Spleen (tissue), 7 donors: Measurements from ENCODE around the gene PRKCA.

Experiments
- POLR2A ChIP-seq, 3 donors: fragments of 450-650 bp; IDR thresholded peaks; one replicate each; pipeline ENCODE4 v1.5.1; 2017; ENCODE audit warnings: antibody characterized with exemption in 3 of 3, mild to moderate bottlenecking in 1 of 3
- POLR2AphosphoS5 ChIP-seq, 3 donors: sonication (generic); formaldehyde crosslinking; IDR thresholded peaks; one replicate each; pipeline ENCODE4 v1.5.1; 2017; ENCODE audit warnings: antibody characterized with exemption in 3 of 3
- TF ChIP-seq, protein P1 (sequence below), 11 experiments: fragments of 200-600 bp in 7 of 11; fragments of 450-650 bp in 4 of 11; sonication (generic) in 4 of 11; IDR thresholded peaks in 8 of 11; conservative IDR thresholded peaks in 3 of 11; 1 replicate in 7 of 11; 2 replicates in 4 of 11; pipeline versions ENCODE4 v1.4.0 to v1.8.0; 2016 to 2021; ENCODE audit warnings: antibody characterized with exemption in 11 of 11, inconsistent platforms in 4 of 11, mild to moderate bottlenecking in 1 of 11
- donor health status: DM: no; HTN: no; CAD: no; lungs with moderate emphysema.
- donor health status: DM: no; HTN: no; CAD: no.
- donor health status: DM: no; HTN: no; CAD: no.

DNA sequence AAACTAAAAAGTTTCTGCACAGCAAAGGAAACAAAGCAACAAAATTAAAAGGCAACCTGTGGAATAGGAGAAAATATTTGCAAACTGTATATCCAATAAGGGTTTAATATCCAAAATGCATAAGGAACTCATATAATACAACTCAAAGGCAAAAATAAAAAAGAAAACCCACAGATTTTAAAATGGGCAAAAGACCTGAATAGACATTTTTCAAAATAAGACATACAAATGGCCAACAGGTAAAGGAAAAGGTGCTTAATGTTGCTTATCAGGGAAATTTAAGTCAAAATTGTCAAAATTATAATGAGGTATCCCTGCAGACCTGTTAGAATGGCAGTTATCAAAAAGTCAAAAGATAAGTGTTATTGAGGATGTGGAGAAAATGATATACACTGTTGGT, 399.0 kb downstream of the PRKCA start:
- TF ChIP-seq, protein P1, sequence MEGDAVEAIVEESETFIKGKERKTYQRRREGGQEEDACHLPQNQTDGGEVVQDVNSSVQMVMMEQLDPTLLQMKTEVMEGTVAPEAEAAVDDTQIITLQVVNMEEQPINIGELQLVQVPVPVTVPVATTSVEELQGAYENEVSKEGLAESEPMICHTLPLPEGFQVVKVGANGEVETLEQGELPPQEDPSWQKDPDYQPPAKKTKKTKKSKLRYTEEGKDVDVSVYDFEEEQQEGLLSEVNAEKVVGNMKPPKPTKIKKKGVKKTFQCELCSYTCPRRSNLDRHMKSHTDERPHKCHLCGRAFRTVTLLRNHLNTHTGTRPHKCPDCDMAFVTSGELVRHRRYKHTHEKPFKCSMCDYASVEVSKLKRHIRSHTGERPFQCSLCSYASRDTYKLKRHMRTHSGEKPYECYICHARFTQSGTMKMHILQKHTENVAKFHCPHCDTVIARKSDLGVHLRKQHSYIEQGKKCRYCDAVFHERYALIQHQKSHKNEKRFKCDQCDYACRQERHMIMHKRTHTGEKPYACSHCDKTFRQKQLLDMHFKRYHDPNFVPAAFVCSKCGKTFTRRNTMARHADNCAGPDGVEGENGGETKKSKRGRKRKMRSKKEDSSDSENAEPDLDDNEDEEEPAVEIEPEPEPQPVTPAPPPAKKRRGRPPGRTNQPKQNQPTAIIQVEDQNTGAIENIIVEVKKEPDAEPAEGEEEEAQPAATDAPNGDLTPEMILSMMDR (IDR thresholded peaks at IDR 0.05 in 8 of 11, conservative IDR thresholded peaks at IDR 0.05 in 3 of 11): no peak
- TF ChIP-seq POLR2AphosphoS5 (IDR thresholded peaks at IDR 0.05) (no peak), POLR2A (IDR thresholded peaks at IDR 0.05) (no peak)
